WERI-Rb-1 (cell line): ENCODE results near the gene BRSK2.

Experiments used
- DNase-seq: peaks from one replicate; pipeline ENCODE4 v3.0.0-alpha.2; 2020
- H3K27ac ChIP-seq: fragments of 250-450 bp; sonication (Bioruptor Pico); 2 replicates; pipeline ENCODE4 v1.5.1; 2020; ENCODE audit warnings: mild to moderate bottlenecking, moderate library complexity
- H3K27me3 ChIP-seq: fragments of 250-450 bp; sonication (Bioruptor Pico); 2 replicates; pipeline ENCODE4 v1.5.1; 2021; ENCODE audit warnings: mild to moderate bottlenecking, low read depth, moderate library complexity; ENCODE audit not compliant: insufficient read depth, severe bottlenecking
- H3K36me3 ChIP-seq: fragments of 250-450 bp; sonication (Bioruptor Pico); 2 replicates; pipeline ENCODE4 v1.5.1; 2020; ENCODE audit warnings: mild to moderate bottlenecking, moderate library complexity
- H3K4me3 ChIP-seq: 2 replicates; pipeline ENCODE4 v1.5.1; 2011; ENCODE audit warnings: low read depth, mild to moderate bottlenecking, control low read depth, low read length
- H3K9me3 ChIP-seq: fragments of 250-450 bp; sonication (Bioruptor Pico); 2 replicates; pipeline ENCODE4 v1.5.1; 2021; ENCODE audit warnings: mild to moderate bottlenecking, moderate library complexity; ENCODE audit not compliant: severe bottlenecking
- CTCF ChIP-seq: IDR thresholded peaks from 2 replicates; pipeline ENCODE4 v1.5.1; 2011; ENCODE audit warnings: low read depth, mild to moderate bottlenecking, control low read depth, inconsistent platforms, low read length

BRSK2 gene

GRCh38 chr11:1478011-1478410 lies 88.3 kb downstream of the BRSK2 start:
- no peak for DNase-seq
- H3K36me3 ChIP-seq = no peaks in the 10 kb centered on the region; the same call in 1 of the 2 replicates
- no peaks in the 10 kb centered on the region for H3K27me3 ChIP-seq
- no peak overlapping the region for H3K4me3 ChIP-seq
- TF ChIP-seq CTCF = no peak
- no peak overlapping the region for H3K27ac ChIP-seq
- H3K9me3 ChIP-seq = no peaks in the 10 kb centered on the region

GRCh38 chr11:1478544-1478943 lies 88.8 kb downstream of the BRSK2 start:
- DNase-seq = no peak
- no peaks in the 10 kb centered on the region; the same call in 1 of the 2 replicates for H3K36me3 ChIP-seq
- no peak for TF ChIP-seq CTCF
- H3K4me3 ChIP-seq = no peak overlapping the region
- no peaks in the 10 kb centered on the region for H3K27me3 ChIP-seq
- no peak overlapping the region for H3K27ac ChIP-seq
- no peaks in the 10 kb centered on the region for H3K9me3 ChIP-seq

GRCh38 chr11:1479006-1479677 lies 89.4 kb downstream of the BRSK2 start:
- TF ChIP-seq CTCF = no peak
- Histone ChIP-seq H3K27me3 (no peaks in the 10 kb centered on the region), H3K27ac (no peak overlapping the region), H3K4me3 (no peak overlapping the region), H3K9me3 (no peaks in the 10 kb centered on the region), H3K36me3 (no peaks in the 10 kb centered on the region; the same call in 1 of the 2 replicates)
- DNase-seq = no peak

GRCh38 chr11:1479678-1480118 lies 90.0 kb downstream of the BRSK2 start:
- H3K36me3 ChIP-seq = no peaks in the 10 kb centered on the region; the same call in 1 of the 2 replicates
- H3K9me3 ChIP-seq = no peaks in the 10 kb centered on the region
- no peak for DNase-seq
- no peak for TF ChIP-seq CTCF
- no peaks in the 10 kb centered on the region for H3K27me3 ChIP-seq
- no peak overlapping the region for H3K27ac ChIP-seq
- H3K4me3 ChIP-seq = no peak overlapping the region

- no peaks in the 10 kb centered on the region; the same call in 1 of the 2 replicates for H3K36me3 ChIP-seq
- no peak for TF ChIP-seq CTCF
Observed at GRCh38 chr11:1480191-1480554, 90.4 kb downstream of the BRSK2 start.

More at GRCh38 chr11:1480191-1480554, 90.4 kb downstream of the BRSK2 start:
- DNase-seq = no peak
- no peak overlapping the region for H3K4me3 ChIP-seq
- H3K9me3 ChIP-seq = no peaks in the 10 kb centered on the region
- H3K27ac ChIP-seq = no peak overlapping the region
- no peaks in the 10 kb centered on the region for H3K27me3 ChIP-seq
